PC-9 (cell line): Measurements from ENCODE around the gene PABPN1L. TPM values are rescaled to one million over a fixed set of nuclear protein-coding genes. Genes with fewer than 3 reads are reported as not detected.

ENCODE experiments used
- BruUV-seq: library from RNA; stranded (reverse); fragments of 400-500 nt; replicated peaks from 2 replicates; lab custom pipeline; 2021; lab: Mats Ljungman, UMichigan
- CTCF ChIA-PET: fragments of 300-600 bp; sonication (Branson Sonifier 250); formaldehyde crosslinking; loops from one replicate; lab custom pipeline; 2022; ENCODE audit warnings: antibody characterized with exemption; lab: Charles Lee
- POLR2A ChIA-PET: fragments of 300-600 bp; sonication (Branson Sonifier 250); formaldehyde crosslinking; loops from one replicate; lab custom pipeline; 2022; ENCODE audit warnings: antibody characterized with exemption; ENCODE audit not compliant: unreplicated experiment; lab: Charles Lee
- DNase-seq, 2 experiments: peaks; one replicate each; pipeline versions ENCODE4 v3.0.0 to v3.0.0-alpha.2; 2015 to 2022; ENCODE audit warnings: mixed read lengths in 1 of 2
- H2AFZ ChIP-seq: fragments of 200-600 bp; sonication (generic); 2 replicates; pipeline ENCODE4 v1.8.1; 2017; ENCODE audit warnings: antibody characterized with exemption
- H3F3A ChIP-seq: fragments of 200-600 bp; sonication (generic); 2 replicates; pipeline ENCODE4 v1.8.1; 2017; ENCODE audit warnings: antibody characterized with exemption, mild to moderate bottlenecking, low read depth; ENCODE audit not compliant: insufficient read depth
- H3K27ac ChIP-seq: fragments of 200-600 bp; sonication (generic); 2 replicates; pipeline ENCODE4 v1.6.1; 2016; ENCODE audit warnings: mixed run types
- H3K27me3 ChIP-seq: fragments of 200-600 bp; sonication (generic); 2 replicates; pipeline ENCODE4 v1.6.1; 2016; ENCODE audit warnings: low read depth, mixed run types; ENCODE audit not compliant: insufficient read depth
- H3K36me3 ChIP-seq: fragments of 200-600 bp; sonication (generic); 2 replicates; pipeline ENCODE4 v1.6.1; 2016; ENCODE audit warnings: low read depth, mixed run types
- H3K4me1 ChIP-seq: fragments of 200-600 bp; sonication (generic); replicated peaks from 2 replicates; pipeline ENCODE4 v1.6.1; 2016; ENCODE audit warnings: mixed run types; ENCODE audit not compliant: insufficient read depth
- H3K4me2 ChIP-seq: fragments of 200-600 bp; sonication (generic); 2 replicates; pipeline ENCODE4 v1.6.1; 2017; ENCODE audit warnings: mixed run types
- H3K4me3 ChIP-seq: fragments of 200-600 bp; sonication (generic); 2 replicates; pipeline ENCODE4 v1.6.1; 2016; ENCODE audit warnings: mixed run types
- H3K79me2 ChIP-seq: fragments of 200-600 bp; sonication (generic); 2 replicates; pipeline ENCODE4 v1.6.1; 2017; ENCODE audit warnings: low read depth, mixed run types
- H3K9me2 ChIP-seq: fragments of 200-600 bp; sonication (generic); 2 replicates; pipeline ENCODE4 v1.8.1; 2017; ENCODE audit warnings: mild to moderate bottlenecking; ENCODE audit not compliant: insufficient read depth
- H3K9me3 ChIP-seq: fragments of 200-600 bp; sonication (generic); 2 replicates; pipeline ENCODE4 v1.8.1; 2016; ENCODE audit warnings: low read depth; ENCODE audit not compliant: insufficient read depth
- H4K20me1 ChIP-seq: fragments of 200-600 bp; sonication (generic); 2 replicates; pipeline ENCODE4 v1.8.1; 2017; ENCODE audit not compliant: insufficient read depth
- EZH2 ChIP-seq: fragments of 200-600 bp; sonication (generic); IDR thresholded peaks from 2 replicates; pipeline ENCODE4 v1.8.0; 2017; ENCODE audit warnings: antibody characterized with exemption, low read depth
- intact Hi-C: fragments of 100-400 bp; cut with micrococcal nuclease; formaldehyde crosslinking; loops from one replicate; pipeline ENCODE4 v1.10.0; 2022; ENCODE audit not compliant: unreplicated experiment
- total RNA-seq: library from RNA; stranded (reverse); gene quantifications from 2 replicates; pipeline ENCODE4 v1.2.3, GENCODE V29; 2021
- TF ChIP-seq, protein P1 (sequence below): fragments of 200-600 bp; sonication (generic); conservative IDR thresholded peaks from 2 replicates; pipeline ENCODE4 v1.6.1; 2017; ENCODE audit warnings: mixed run types, antibody characterized with exemption, mild to moderate bottlenecking, moderate library complexity

The PABPN1L gene
- total RNA-seq, 1 experiment from 2014 or later = not detected

DNA sequence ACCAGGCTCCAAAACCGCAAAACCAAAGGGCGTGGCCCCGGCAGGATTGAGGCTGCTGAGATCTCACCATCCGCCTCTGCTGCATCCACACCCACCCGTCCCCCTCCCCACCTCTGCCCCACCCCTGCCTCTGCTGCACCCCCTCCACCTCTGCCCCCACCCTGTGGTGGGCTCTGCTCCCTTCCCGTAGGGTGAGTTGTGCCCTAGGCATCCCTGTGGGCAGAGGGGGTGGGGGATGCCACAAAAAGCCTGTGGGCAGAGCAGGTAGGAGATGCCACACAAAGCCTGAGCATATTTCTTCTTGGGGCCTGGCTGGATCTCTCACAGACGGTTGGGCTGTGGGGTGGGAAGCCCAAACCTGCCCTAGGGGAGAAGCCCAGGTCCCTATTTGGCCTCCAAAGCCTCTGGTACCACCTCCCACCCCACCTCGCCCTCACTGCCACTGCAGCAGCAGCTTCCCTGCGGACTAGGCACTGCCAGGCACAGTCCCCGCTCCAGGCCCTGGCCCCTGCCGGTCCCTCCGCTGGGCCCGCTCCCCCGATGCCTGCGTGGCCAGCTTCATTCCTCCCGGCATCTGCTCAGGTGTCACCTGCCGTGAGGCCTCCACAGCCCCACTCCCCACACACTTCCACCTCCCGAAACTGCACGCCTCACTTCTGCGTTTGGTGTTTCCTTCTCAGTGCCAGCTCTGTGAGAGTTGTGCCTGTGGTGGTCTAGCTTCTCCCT is 11.3 kb upstream of the PABPN1L start:
- H2AFZ ChIP-seq = no peak overlapping the region
- peaks cover 79% of the 10 kb centered on the region for H3K27me3 ChIP-seq
- intact Hi-C loops = no loop called here
- no peaks in the 10 kb centered on the region; the same call in 1 of the 2 replicates for H4K20me1 ChIP-seq
- no peak overlapping the region for H3K27ac ChIP-seq
- H3K9me3 ChIP-seq = no peaks in the 10 kb centered on the region
- no peak for TF ChIP-seq EZH2
- TF ChIP-seq, protein P1, sequence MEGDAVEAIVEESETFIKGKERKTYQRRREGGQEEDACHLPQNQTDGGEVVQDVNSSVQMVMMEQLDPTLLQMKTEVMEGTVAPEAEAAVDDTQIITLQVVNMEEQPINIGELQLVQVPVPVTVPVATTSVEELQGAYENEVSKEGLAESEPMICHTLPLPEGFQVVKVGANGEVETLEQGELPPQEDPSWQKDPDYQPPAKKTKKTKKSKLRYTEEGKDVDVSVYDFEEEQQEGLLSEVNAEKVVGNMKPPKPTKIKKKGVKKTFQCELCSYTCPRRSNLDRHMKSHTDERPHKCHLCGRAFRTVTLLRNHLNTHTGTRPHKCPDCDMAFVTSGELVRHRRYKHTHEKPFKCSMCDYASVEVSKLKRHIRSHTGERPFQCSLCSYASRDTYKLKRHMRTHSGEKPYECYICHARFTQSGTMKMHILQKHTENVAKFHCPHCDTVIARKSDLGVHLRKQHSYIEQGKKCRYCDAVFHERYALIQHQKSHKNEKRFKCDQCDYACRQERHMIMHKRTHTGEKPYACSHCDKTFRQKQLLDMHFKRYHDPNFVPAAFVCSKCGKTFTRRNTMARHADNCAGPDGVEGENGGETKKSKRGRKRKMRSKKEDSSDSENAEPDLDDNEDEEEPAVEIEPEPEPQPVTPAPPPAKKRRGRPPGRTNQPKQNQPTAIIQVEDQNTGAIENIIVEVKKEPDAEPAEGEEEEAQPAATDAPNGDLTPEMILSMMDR = no peak
- no peaks in the 10 kb centered on the region for H3K4me1 ChIP-seq
- peaks cover 2% of the 10 kb centered on the region; the same call in 1 of the 2 replicates for H3F3A ChIP-seq
- DNase-seq = no peak
- H3K79me2 ChIP-seq = no peaks in the 10 kb centered on the region
- CTCF ChIA-PET = no interaction called here
- no peak overlapping the region for H3K4me2 ChIP-seq
- no peaks in the 10 kb centered on the region for H3K9me2 ChIP-seq
- no peak overlapping the region for H3K4me3 ChIP-seq
- BruUV-seq = no TSS peak
- POLR2A ChIA-PET = no interaction called here
- no peaks in the 10 kb centered on the region for H3K36me3 ChIP-seq

GRCh38 chr16:88876942-88877526 is 10.6 kb upstream of the PABPN1L start:
- Histone ChIP-seq H4K20me1 (no peaks in the 10 kb centered on the region; the same call in 1 of the 2 replicates), H3K4me2 (no peak overlapping the region), H3K79me2 (no peaks in the 10 kb centered on the region), H3K9me2 (no peaks in the 10 kb centered on the region), H3K27ac (no peak overlapping the region), H3K9me3 (no peaks in the 10 kb centered on the region), H2AFZ (no peak overlapping the region), H3F3A (no peaks in the 10 kb centered on the region), H3K27me3 (peaks cover 83% of the 10 kb centered on the region), H3K4me1 (no peaks in the 10 kb centered on the region), H3K4me3 (no peak overlapping the region), H3K36me3 (no peaks in the 10 kb centered on the region)
- no peak for TF ChIP-seq EZH2
- TF ChIP-seq, protein P1 = no peak
- intact Hi-C loops = no loop called here
- POLR2A ChIA-PET = no interaction called here
- DNase-seq = no peak
- BruUV-seq = no TSS peak
- CTCF ChIA-PET = no interaction called here

GRCh38 chr16:88875703-88876234 is 9.3 kb upstream of the PABPN1L start:
- H3K9me3 ChIP-seq = no peaks in the 10 kb centered on the region
- TF ChIP-seq, protein P1 = no peak
- H3K79me2 ChIP-seq = no peaks in the 10 kb centered on the region
- no peaks in the 10 kb centered on the region for H3K36me3 ChIP-seq
- no peak for DNase-seq
- no peak overlapping the region for H3K27ac ChIP-seq
- no peaks in the 10 kb centered on the region for H3F3A ChIP-seq
- ChIA-PET POLR2A (no interaction called here), CTCF (no interaction called here)
- intact Hi-C loops = no loop called here
- no TSS peak for BruUV-seq
- peaks cover 95% of the 10 kb centered on the region for H3K27me3 ChIP-seq
- H2AFZ ChIP-seq = no peak overlapping the region
- no peaks in the 10 kb centered on the region for H3K9me2 ChIP-seq
- no peak overlapping the region for H3K4me2 ChIP-seq
- no peaks in the 10 kb centered on the region for H3K4me1 ChIP-seq
- H4K20me1 ChIP-seq = no peaks in the 10 kb centered on the region; the same call in 1 of the 2 replicates
- H3K4me3 ChIP-seq = no peak overlapping the region
